HG03521 (cell line): Measurements from ENCODE around the gene CD2.

ENCODE experiments used
- ATAC-seq: cut with Tn5 transposase; IDR thresholded peaks from one replicate; pipeline ENCODE4 v1.9.1; 2021; ENCODE audit warnings: mild to moderate bottlenecking, moderate library complexity; ENCODE audit not compliant: unreplicated experiment

CD2 gene

GRCh38 chr1:116811321-116811720 is 57.1 kb downstream of the CD2 start:
- no peak for ATAC-seq

- no peak for ATAC-seq
Observed at GRCh38 chr1:116814926-116815723, 60.9 kb downstream of the CD2 start.

- ATAC-seq: no peak
Observed at GRCh38 chr1:116817582-116818064, 63.4 kb downstream of the CD2 start.
